CD4-positive, alpha-beta T cell treated with Interleukin-12 subunit alpha and Interleukin-12 subunit beta, for 1 hour (primary cell): ENCODE measurements around the gene FGGY.
"Not testable (repeated sequence)": the region's sequence is repeated elsewhere in the genome, so short reads cannot be mapped to it uniquely, and the experiment has no call there.

Source experiments
- DNase-seq: peaks from one replicate; pipeline ENCODE4 v3.0.0-alpha.2; 2020

Gene FGGY

DNA sequence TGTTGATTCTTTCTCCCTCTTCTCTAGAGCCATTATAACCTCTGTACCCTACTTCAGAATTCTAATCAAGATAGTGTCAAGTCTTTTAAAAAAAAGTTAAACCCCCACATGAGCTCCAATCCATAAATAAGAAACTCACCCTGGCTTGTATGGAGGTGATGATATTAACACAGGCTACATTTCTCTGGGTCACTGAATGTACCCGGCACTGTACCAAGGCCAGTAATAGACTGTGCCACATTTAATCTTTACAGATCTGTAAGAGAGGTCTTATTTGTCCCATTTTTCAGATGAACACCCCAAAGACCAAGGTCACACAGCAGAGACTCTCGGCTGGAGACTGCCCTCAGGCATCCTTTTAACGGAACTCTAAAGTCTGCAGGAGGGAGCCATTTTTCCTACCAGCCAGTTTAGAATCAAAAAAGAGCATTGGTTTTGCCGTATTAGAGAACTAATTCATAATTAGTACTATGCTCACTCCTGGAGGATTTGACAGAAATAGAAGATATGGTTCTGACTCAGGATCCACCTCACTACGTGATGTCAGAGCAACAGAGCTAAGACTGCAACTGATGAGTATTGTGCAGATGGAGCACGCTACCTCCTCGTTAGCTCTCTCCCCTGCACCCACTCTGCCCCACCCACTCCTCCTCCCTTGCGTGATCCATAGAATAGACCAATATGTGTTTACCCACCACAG is 300.7 kb downstream of the FGGY start:
- DNase-seq: no peak

DNA sequence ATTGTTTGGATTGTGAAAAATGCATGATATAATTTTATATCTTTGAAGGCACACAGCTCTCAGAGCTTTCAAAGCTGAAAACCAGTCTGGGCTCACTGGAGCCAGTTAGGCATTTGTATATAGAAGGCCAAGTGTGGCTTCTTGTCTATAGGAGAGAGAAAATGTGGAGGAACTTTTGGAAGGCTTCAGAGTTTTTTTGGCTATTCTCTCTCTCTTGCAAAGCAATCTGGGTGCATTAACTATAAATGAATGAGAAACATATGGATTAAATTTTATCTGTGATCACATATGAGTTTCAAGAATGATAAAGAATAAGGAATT is 301.2 kb downstream of the FGGY start:
- no peak for DNase-seq

DNA sequence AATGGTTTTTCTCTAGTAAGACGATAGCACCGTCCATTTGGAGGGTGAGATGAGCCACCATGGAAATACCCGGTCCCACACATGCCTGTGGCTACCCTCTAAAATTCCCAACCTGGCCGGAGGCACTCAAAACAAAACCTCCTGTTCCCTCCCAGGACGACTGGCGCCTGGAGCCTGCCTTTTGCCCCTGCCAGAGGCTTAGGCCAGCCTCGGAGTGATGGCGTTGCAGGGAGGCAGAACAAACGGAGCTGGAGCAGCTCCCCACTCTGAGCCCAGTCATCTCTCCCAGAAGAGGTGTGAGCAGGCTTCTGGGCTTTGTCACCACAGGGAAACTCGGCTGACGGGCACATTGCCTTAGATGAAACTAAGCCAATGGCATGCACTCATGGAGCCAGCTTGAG is 304.1 kb downstream of the FGGY start:
- no peak for DNase-seq

DNA sequence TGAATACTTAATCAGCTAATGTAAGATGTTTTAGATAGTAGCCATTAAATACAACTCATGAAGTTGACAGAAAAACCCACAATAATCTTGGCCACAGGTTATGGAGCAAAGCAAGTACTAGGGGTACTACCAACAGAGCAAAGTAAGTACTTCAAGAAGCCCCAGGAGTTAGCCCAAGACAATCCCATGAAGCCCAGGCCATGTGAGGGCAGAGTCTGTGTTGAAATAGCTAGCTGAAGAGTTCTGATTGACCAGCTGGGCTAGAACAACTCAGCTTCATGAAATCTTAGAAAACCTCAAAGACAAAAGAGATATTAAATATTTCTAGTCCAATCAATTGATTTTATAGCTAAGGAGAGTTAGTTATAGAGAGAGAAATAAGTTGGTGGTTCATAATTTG is 304.9 kb downstream of the FGGY start:
- DNase-seq: no peak

DNA sequence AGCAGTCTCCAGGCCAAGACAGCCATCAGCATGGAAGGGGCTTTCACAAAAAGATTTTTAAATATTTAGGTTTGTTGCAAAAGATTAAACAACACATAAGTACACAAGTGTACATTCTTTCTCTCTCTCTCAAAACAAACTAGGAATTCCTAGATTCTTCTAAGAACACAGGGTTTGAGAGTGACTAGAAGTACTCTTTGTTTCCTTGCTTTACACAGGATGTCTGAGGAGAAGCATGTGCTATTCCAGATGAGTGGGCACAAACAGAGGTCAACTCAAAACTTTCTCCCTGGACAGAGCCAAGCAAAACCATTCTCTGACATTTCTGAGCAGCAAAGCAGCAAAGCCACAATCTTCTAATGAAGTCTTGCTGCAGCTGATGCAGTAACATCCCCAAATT is 307.3 kb downstream of the FGGY start:
- no peak for DNase-seq

DNA sequence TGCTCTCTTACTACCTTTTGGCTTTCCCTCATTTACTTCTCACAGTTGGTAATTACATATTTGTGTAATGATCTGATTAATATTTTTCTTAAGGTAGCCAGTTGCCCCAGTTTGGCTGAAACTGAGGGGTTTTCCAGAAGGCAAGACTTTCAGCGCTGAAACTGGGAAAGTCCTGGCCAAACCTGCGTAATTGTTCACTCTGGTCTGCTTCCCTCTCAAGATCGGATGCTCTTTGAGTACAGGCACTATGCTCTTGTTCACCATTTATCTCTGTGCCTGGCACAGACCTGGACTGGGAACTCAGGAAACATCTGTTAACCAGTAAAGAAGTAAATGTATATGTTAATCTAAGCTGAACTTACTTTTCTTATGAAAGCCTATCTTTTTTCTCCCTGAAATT is 308.3 kb downstream of the FGGY start:
- DNase-seq: no peak

DNA sequence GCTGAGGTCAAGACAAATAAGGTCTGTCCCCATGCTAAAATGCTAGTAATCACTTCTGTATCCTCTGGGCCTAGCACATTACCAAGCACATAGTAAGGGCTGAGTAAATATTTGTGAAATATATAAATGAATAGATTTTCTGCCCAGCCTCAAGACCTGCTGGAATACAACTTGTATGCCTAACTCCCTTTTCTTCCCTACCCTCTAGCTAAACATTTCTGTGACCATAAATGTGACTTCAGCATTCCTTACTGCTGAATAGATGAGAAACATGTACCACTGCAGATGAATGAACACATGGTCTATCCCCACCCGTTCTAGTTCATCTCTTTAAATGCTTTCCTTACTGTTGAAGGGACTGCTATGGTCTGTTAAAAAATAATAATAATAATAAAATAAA is 308.9 kb downstream of the FGGY start:
- DNase-seq: no peak

DNA sequence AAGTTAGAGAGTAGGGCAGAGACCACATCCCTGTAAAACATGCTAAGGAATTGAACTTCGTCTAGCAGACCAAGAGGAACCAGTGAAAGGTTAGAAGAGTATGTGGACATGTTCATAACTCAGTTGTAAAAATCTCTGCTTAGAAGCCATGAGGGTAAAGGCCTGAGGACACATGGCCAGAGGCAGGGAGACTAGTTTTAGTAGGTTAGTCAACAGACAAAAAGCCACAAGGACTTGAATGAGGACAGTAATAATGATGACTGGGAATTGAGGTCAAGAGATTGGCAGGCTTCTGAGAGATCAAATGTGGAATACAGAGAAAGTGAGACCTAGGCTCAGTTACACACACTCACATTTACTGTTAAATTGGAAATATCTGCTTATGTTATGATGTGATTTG is 312.4 kb downstream of the FGGY start:
- DNase-seq: no peak

DNA sequence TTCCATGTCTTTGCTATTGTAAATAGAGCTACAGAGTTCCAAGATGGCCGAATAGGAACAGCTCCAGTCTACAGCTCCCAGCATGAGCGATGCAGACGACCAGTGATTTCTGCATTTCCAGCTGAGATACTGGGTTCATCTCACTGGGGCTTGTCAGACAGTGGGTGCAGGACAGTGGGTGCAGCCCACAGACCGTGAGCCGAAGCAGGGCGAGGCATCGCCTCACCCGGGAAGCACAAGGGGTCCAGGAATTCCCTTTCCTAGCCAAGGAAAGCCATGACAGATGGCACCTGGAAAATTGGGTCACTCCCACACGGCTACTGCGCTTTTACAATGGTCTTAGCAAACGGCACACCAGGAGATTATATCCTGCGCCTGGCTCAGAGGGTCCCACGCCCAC is 313.6 kb downstream of the FGGY start:
- not testable (repeated sequence) for DNase-seq

DNA sequence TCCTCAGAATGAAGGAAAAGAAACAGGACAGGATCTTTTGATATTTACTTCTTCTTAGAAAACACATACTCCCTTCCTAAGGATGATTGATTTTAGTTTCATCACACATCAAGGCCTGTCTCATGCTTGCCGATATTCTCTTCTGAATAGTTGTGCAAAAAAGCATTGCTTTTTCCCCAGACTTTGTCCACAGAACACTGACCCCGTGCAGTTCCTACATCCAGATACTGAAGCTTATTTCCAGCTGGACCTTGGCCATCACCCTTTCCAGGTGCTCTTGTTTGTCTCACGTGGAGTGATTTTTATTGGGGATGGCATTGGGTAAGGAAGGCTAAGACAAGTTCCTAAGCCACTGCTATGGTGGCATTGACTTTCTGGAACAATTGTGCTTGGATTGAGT is 320.5 kb downstream of the FGGY start:
- no peak for DNase-seq

DNA sequence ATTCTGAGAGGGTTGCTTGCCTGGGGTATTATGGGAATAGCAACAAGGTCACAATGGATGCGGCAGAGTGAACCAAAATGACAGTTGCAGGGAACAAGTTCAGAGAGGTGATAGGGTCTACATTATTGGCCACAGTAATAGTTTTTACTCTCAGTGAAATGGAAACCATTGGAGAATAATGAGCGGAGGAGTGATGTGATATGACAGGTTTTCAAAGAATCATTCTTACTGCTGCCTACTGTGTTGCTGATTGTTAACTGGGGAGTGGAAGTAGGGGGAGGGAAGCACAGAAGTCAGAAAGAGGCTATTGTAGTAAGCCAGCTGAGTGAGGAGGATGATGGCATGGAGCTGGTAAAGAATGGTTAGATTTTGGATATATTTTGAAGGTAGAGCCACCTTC is 322.7 kb downstream of the FGGY start:
- DNase-seq: no peak

DNA sequence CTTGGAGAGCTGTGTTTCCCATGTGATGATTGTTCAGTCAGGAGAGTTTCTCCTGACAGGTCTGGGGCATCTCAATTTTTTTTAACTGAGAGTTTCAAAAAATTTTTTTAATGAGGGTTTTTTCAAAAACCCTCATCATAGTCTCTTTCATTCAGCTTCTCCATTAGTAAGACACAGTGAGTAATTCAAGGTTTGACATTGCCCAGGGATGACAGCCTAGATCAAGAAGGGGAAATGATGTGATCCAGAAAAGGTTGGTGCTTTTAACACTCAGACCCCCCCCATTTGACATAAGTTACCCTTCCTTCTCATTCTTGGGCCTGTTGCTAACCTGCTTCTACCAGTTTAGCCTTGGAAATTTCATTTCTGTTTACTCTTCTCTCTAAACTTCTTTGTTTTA is 328.5 kb downstream of the FGGY start:
- DNase-seq: no peak

DNA sequence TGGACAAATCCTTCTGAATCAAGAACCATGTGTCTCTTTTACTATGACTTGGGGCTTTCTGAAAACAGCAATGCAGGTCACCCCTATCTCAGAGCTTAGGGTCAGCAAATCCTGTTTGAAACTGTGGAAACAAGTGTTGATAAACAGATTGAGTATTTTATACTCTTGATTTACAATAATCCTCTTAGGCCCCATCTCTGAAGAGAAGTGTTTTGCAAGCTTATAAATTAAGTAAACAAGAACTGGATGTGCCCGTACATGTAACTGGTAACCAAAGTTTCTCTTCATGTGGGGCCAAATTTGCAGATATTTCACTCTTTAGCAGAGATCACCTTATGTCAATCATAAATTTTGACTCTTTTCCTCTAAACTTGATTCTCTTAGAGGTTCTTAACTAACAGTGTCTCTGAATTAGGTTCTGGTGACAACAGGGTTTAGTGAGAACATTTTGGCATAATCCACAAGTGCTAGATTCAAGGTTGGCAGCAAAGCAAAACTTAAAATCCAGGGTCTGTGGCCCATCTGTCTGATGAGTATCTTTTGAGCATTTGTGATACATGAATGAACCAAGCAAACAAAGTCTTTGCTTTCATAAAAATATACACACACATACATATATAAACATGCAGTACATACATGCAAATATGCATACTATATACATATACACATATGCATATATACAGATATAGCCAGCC is 334.8 kb downstream of the FGGY start:
- DNase-seq: no peak

DNA sequence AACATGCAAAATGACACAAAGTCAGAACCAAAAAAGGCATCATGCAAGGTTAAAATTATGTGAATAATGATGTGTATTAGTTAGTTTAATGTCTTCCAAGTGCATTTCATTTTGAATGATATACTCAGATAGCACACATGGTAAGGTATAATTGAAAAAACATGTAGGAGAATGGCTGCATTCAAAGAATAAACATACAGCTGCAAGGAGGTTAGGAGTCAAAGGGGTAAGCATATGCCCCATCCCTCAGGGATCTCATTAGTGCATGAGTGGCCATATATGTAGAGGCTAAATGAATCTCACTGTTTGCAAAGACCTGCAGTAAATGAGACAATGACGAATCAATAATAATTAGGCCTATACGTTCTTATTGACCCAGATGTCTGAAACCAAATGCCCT is 338.2 kb downstream of the FGGY start:
- DNase-seq: no peak

DNA sequence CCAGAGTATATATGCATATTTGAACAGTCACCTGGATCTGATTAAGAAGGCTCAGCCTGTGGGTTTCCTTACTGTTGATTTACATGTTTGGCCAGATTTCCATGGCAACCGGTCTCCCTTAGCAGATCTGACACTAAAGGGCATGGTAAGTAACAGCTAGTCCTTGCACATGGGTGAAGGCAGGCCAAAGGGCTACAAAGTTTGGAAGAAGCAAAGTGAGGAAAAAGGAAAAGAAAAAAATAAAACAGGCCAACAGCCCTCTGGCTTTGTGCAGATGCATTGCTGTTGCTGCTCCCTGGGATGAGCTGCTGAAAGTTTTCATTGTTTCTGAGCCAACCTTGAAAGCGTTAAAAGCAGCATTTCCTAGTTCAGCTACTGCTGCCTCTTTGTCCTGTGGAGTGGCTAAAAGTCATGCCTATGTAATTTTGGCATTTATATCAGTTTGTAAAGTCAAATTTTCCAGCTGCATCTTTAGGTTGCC is 341.4 kb downstream of the FGGY start:
- DNase-seq: no peak

DNA sequence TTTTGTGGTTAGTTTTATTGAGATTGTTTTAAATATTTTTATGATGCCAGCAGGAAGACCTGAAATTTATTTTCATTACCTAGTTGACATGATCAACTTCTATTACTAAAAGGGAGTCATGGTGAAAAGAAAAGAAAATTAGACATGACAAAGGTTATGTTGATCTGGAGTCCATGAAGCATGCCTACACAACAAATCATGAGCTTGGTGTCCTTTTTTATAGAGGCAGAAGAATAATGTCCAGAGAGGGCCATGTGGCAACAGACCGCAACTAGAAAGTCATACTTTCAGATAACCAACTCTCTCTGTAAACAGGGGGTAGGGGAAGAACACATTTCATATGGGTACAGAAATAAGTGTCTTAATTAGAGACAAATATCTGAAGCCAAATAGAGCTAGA is 342.4 kb downstream of the FGGY start:
- DNase-seq: no peak

DNA sequence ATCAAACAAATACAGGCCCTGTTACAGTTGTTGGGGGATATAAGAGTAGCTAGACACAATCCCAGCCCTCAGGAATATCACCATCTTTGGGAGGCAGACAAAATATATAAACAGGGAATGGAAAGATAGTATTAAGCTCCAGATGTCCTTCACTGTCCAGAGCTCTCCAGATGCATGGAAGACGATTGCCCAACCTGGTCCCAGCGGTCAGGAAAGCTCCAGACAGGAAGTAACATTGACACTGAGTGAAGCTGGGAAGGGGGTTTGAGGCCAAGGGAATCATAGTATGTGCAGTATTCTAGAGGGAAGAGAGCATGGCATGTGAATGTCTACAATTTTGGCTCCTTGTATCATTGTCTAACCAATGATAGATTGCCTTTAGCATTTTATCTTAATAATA is 344.0 kb downstream of the FGGY start:
- DNase-seq: no peak

DNA sequence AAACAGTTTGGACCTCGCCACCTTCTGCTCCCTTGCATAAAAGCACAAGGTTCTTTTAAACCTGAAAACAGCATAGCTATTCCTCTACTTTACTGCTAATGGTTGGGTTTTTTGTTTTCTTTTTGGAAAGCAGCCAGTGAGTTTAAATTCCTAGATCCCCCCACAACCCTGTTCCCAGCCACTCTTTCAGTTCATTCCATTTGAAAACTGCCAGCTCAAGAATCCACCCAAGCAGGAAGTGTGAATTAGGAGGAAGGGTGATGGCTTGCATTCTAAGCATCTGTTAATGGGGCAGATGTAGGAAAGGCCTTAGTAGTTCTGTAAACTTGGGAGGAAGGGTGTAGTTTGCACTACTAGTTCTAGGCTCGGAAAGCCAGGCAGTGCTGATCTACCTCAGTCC is 344.9 kb downstream of the FGGY start:
- no peak for DNase-seq

DNA sequence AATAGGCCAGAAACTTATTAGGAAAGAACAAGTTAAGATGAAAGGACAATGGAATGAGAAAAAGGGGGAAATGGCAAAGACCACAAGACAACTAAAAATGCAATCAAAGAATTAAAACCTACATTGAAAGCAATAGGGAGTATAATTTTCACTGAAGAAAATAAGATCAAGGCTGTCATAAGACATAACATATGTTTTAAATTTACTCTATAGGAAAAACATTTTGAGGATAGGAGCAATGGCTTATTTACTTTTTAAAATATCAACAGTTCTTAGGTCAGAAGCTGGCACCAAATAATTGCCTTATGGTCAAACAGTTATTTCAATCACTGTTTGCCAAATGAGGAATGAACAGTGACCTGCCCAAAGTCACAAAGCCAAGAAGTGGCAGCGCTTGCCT is 346.6 kb downstream of the FGGY start:
- no peak for DNase-seq

DNA sequence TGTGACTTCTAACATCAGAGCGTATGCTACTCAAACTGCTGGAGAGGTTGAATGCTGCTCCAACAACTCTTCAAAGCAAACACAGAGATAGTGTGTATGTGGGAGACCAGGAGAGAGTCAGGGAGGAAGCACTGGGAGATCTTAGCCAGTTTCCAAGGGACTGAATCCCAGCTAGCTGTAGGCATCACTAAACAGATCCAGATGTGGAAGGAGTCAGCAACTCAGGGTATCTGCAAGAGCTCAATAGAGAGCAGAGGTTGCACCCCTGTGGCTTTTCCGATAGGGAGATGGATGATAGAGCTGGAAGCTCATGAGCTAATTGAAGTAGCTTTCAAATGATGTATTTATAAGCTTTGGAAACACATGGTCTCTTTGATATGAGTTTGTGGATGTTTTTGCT is 349.0 kb downstream of the FGGY start:
- no peak for DNase-seq

DNA sequence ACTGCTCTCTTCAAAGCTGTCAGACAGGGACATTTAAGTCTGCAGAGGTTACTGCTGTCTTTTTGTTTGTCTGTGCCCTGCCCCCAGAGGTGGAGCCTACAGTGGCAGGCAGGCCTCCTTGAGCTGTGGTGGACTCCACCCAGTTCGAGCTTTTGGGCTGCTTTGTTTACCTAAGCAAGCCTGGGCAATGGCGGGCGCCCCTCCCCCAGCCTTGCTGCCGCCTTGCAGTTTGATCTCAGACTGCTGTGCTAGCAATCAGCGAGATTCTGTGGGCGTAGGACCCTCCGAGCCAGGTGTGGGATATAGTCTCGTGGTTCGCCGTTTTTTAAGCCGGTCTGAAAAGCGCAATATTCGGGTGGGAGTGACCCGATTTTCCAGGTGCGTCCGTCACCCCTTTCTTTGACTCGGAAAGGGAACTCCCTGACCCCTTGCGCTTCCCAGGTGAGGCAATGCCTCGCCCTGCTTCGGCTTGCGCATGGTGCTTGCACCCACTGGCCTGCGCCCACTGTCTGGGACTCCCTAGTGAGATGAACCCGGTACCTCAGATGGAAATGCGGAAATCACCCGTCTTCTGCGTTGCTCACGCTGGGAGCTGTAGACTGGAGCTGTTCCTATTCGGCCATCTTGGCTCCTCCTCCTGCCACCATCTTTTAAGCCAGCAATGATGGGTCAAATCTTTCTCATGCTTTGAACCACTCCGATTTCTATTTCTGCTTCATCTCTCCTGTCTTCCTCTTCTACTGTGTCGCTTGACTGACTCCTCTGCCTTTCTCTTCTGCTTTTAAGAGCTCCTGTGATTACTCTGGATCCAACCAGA is 356.5 kb downstream of the FGGY start:
- DNase-seq: not testable (repeated sequence)

DNA sequence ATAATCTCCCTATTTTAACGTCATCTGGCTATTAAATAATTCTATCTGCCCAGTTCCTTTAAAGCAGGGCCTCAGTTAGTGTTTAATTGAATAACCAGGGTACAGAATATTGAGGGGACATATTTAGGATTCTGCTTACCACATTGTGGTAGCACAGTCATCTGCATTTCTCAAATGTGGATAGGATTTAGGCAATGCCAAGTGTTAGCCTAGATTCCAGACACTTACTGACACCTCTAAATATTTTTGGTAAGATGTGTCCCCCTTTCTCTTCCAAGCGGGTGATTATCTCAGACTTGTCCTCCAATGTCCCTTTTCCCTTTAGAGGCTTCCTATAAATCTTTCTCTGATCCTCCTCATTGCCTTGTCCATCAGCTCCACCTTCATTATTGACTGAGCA is 357.1 kb downstream of the FGGY start:
- no peak for DNase-seq

DNA sequence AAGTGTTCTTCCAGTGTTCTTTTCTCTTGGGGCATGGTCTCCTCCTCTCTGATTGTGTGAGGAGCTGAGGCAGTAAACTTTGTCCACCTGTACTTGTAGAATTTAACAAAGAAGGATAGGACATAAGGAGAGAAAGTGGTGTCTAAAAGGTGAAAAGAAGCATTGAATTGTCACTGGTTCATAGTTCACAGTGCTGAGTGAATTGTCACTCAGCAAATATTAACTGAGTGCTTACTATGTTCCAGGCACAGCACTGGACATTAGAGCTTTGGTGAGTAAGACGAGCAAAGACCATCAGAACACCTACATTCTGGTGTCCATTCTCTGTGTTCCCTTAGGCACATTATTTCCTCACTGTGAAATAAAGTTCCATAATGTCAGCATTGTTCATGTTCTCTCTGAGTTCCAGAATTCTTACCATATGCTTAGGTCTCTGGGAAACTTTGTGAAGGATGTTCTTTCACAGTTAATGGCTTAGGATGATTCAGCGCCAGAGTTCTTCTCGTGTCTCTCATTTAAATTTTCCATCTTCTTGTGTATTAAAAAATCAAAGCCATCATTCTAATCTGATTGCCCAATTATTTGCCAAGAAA is 361.1 kb downstream of the FGGY start:
- no peak for DNase-seq

DNA sequence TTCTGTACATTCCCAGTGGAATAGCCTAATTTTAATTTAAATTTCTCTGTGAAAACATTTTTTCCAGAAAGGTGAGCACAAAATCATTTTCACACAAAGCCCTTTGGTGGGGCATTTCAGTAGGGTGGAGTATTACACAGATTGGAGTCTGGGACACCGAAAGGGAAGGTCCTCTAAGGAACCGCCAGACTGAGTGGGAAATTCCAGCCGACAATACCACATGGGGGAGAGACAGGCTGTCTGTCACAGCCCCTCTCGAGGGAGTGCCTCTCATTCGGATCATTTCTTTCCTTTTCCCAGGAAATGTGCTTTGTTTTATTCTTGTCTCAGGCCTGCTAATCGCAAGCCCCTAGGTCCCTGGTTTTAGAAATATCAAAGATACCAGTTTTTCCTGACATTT is 367.3 kb downstream of the FGGY start:
- DNase-seq: no peak
